Measurements from ENCODE around the gene LDLR.
"Not testable (repeated sequence)": the region's sequence is repeated elsewhere in the genome, so short reads cannot be mapped to it uniquely, and the experiment has no call there.

LDLR gene

DNA sequence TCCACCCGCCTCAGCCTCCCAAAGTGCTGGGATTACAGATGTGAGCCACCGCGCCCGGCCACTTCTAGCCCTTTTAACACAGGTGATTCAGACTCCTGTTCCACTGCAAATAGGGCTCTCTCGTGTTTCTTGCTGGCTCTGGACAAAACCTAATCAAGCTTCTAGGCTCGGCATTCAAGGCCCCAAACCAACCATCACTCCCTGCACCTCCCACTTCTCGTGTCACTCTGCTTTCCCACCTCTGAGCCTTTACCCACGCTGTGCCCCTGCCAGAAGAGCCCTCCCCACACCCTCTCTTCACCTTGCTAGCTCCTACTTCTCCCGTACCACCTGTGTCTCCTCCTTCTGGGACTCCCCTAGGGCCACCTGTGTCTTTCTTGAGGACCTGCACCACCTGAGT lies 88.3 kb downstream of the LDLR start:
- DNase-seq, result no peak

DNA sequence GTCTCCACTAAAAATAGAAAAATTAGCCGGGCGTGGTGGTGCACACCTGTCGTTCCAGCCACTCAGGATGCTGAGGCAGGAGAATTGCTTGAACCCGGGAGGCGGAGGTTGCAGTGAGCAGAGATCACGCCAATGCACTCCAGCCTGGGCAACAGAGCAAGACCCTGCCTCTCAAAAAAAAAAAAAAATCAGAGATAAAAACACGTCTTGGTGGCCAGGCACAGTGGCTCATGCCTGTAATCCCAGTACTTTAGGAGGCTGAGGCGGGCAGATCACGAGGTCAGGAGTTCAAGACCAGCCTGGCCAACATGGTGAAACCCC lies 89.8 kb downstream of the LDLR start:
- DNase-seq, result not testable (repeated sequence)

DNA sequence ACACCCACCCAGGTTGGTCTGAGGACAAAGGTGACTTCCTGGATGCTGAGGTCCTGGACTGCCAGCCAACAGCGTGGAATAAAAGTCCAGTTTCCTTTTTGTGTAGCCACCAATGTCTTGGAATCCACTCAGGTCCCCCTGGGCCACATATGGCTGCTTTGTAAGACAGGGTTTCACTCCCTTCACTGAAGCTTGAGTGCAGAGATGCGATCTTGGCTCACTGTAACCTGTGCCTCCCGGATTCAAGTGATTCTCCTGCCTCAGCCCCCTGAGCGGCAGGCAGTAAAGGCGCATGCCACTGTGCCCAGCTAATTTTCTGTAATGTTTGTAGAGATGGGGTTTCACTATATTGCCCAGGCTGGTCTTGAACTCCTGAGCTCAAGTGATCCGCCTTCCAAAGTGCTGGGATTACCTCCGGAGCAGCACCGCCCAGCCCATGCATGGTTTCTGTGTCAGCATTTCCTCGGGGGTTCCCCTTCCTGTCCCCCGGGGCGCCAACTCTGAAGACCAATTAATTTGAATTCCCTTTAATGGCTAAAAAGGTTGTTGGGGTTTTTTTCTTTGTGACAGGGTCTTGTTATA lies 90.5 kb downstream of the LDLR start:
- no peak for DNase-seq

DNA sequence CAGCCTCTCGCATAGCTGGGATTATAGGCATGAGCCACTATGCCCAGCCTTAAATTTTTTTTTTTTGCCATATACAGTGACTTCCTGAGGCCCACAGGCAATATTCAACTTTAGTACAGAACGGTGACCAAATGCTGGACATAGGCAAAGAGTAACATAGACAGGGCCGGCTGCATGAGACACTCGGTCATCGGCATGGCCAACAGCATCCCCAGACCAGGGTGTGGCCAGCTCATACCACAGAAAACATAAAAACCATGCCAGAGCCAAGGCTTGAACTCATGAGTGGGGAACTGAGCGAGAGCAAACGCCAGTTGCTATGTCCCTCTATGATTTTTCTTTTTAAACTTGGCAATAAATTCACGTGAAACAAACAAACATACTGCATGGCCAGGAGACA lies 91.1 kb downstream of the LDLR start:
- DNase-seq, result no peak

DNA sequence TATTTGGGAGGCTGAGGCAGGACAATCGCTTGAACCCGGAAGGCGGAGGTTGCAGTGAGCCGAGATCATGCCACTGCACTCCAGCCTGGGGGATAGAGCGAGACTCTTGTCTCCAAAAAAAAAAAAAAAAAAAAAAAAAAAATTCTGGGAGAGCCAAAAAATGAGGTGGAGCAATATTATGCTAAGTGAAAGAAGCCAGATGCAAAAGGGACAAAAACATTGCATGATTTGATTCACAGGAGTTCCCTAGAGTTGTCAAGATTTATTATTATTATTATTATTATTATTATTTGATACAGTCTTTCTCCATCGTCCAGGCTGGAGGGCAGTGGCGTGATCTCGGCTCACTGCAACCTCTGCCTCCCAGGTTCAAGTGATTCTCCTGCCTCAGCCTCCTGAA lies 91.7 kb downstream of the LDLR start:
- DNase-seq, result not testable (repeated sequence)

DNA sequence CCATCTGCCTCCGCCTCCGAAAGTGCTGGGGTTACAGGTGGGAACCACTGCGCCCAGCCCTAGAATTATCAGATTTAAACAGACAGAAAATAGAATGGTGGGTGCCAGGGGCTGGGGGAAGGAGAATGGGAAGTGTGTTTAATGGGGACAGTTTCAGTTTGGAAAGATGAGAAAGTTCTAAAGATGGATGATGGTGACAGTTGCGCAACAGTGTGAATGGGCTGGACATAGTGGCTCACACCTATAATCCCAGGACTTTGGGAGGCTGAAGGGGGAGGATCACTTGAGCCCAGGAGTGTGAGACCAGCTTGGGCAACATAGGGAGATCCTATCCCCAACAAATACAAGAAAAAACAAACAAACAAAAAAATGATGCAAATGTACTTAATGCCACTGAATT lies 92.2 kb downstream of the LDLR start:
- no peak for DNase-seq

All from DMS79 (cell line).